Tibial artery (tissue), 4 donors: Measurements from ENCODE around the gene ZCCHC7.

Experiments
- DNase-seq, 2 donors: peaks; one replicate each; pipeline ENCODE4 v3.0.0-alpha.2; 2019
- H3K27ac ChIP-seq, 2 donors: fragments of 200-600 bp; sonication (generic) in 1 of 2; 1 replicate in 1 of 2; 2 replicates in 1 of 2; pipeline ENCODE4 v1.5.1; 2018 to 2019; ENCODE audit warnings: mild to moderate bottlenecking in 1 of 2
- H3K27me3 ChIP-seq, 2 donors: fragments of 200-600 bp; sonication (generic) in 1 of 2; one replicate each; pipeline versions ENCODE4 v1.5.1 to v1.6.0; 2016 to 2019
- H3K36me3 ChIP-seq, 3 donors: fragments of 200-600 bp; sonication (generic) in 2 of 3; one replicate each; pipeline ENCODE4 v1.5.1; 2016 to 2019; ENCODE audit warnings: mild to moderate bottlenecking in 2 of 3
- H3K4me1 ChIP-seq, 4 donors: fragments of 200-600 bp; sonication (generic) in 2 of 4; 1 replicate in 3 of 4; 2 replicates in 1 of 4; pipeline ENCODE4 v1.5.1; 2016 to 2019
- H3K4me3 ChIP-seq, 2 donors: fragments of 200-600 bp; sonication (generic) in 1 of 2; 1 replicate in 1 of 2; 2 replicates in 1 of 2; pipeline ENCODE4 v1.5.1; 2018 to 2019; ENCODE audit warnings: mild to moderate bottlenecking in 2 of 2
- H3K9me3 ChIP-seq, 3 donors: fragments of 200-600 bp; sonication (generic) in 1 of 3; one replicate each; pipeline ENCODE4 v1.5.1; 2016 to 2019
- CTCF ChIP-seq, 2 experiments: fragments of 200-600 bp in 1 of 2; fragments of 450-650 bp in 1 of 2; IDR thresholded peaks; one replicate each; pipeline ENCODE4 v1.5.1; 2017 to 2019; ENCODE audit warnings: antibody characterized with exemption in 2 of 2, mild to moderate bottlenecking in 1 of 2, moderate library complexity in 1 of 2
- intact Hi-C: fragments of 100-400 bp; cut with DNase I; formaldehyde crosslinking; loops from one replicate; pipeline ENCODE4 v1.15.0; 2023; ENCODE audit warnings: low total_unique reads

Gene ZCCHC7

GRCh38 chr9:37255187-37255586 is 134.8 kb downstream of the ZCCHC7 start:
- intact Hi-C loops = no loop called here
- no peak for DNase-seq
- H3K27ac ChIP-seq = no peak overlapping the region
- H3K36me3 ChIP-seq = no peaks in the 10 kb centered on the region
- TF ChIP-seq CTCF (IDR thresholded peaks at IDR 0.05) = no peak
- H3K27me3 ChIP-seq = no peaks in the 10 kb centered on the region
- no peak overlapping the region for H3K4me3 ChIP-seq
- no peaks in the 10 kb centered on the region for H3K9me3 ChIP-seq
- H3K4me1 ChIP-seq = no peaks in the 10 kb centered on the region

GRCh38 chr9:37255944-37256862 is 135.8 kb downstream of the ZCCHC7 start:
- H3K36me3 ChIP-seq = no peaks in the 10 kb centered on the region
- H3K27ac ChIP-seq = no peak overlapping the region
- no peaks in the 10 kb centered on the region for H3K9me3 ChIP-seq
- H3K27me3 ChIP-seq = no peaks in the 10 kb centered on the region
- no peak overlapping the region for H3K4me3 ChIP-seq
- H3K4me1 ChIP-seq = no peaks in the 10 kb centered on the region
- intact Hi-C loops = no loop called here
- TF ChIP-seq CTCF (IDR thresholded peaks at IDR 0.05) = no peak
- DNase-seq = no peak

GRCh38 chr9:37259951-37260350 is 139.6 kb downstream of the ZCCHC7 start:
- no peaks in the 10 kb centered on the region for H3K4me1 ChIP-seq
- intact Hi-C loops = no loop called here

GRCh38 chr9:37262410-37262809 is 142.0 kb downstream of the ZCCHC7 start:
- H3K4me1 ChIP-seq = no peaks in the 10 kb centered on the region
- no peak for DNase-seq
- H3K9me3 ChIP-seq = no peaks in the 10 kb centered on the region
- no peak overlapping the region for H3K27ac ChIP-seq
- no peak for TF ChIP-seq CTCF (IDR thresholded peaks at IDR 0.05)
- no peak overlapping the region for H3K4me3 ChIP-seq
- intact Hi-C loops = no loop called here
- H3K36me3 ChIP-seq = no peaks in the 10 kb centered on the region
- no peaks in the 10 kb centered on the region for H3K27me3 ChIP-seq

More at GRCh38 chr9:37259951-37260350, 139.6 kb downstream of the ZCCHC7 start:
- TF ChIP-seq CTCF (IDR thresholded peaks at IDR 0.05) = no peak
- no peak for DNase-seq
- Histone ChIP-seq H3K36me3 (no peaks in the 10 kb centered on the region), H3K9me3 (no peaks in the 10 kb centered on the region), H3K27ac (no peak overlapping the region), H3K4me3 (no peak overlapping the region), H3K27me3 (no peaks in the 10 kb centered on the region)

- no peak overlapping the region for H3K4me3 ChIP-seq
- H3K4me1 ChIP-seq = no peaks in the 10 kb centered on the region
- no peak for DNase-seq
- H3K9me3 ChIP-seq = no peaks in the 10 kb centered on the region
- H3K27me3 ChIP-seq = no peaks in the 10 kb centered on the region
- H3K36me3 ChIP-seq = no peaks in the 10 kb centered on the region
- intact Hi-C loops = no loop called here
- no peak overlapping the region for H3K27ac ChIP-seq
- no peak for TF ChIP-seq CTCF (IDR thresholded peaks at IDR 0.05)
These were observed 144.2 kb downstream of the ZCCHC7 start for GRCh38 chr9:37264539-37264938.
